GM23248 (cell line): Measurements from ENCODE around the gene SMPX. TPM values are rescaled to one million over a fixed set of nuclear protein-coding genes. Genes with fewer than 3 reads are reported as not detected.

ENCODE experiments used
- DNase-seq: peaks from one replicate; pipeline ENCODE4 v3.0.0-alpha.2; 2015
- H2AFZ ChIP-seq: fragments of 200-600 bp; sonication (generic); 2 replicates; pipeline ENCODE4 v1.6.1; 2016; ENCODE audit warnings: antibody characterized with exemption
- H3F3A ChIP-seq: fragments of 200-600 bp; sonication (generic); 2 replicates; pipeline ENCODE4 v1.6.1; 2016; ENCODE audit warnings: mild to moderate bottlenecking, antibody characterized with exemption, mixed run types; ENCODE audit not compliant: insufficient read depth
- H3K27ac ChIP-seq: fragments of 200-600 bp; sonication (generic); 2 replicates; pipeline ENCODE4 v1.5.1; 2016; ENCODE audit warnings: mild to moderate bottlenecking
- H3K27me3 ChIP-seq: fragments of 200-600 bp; sonication (generic); replicated peaks from 2 replicates; pipeline ENCODE4 v1.6.1; 2016; ENCODE audit warnings: mild to moderate bottlenecking; ENCODE audit not compliant: insufficient read depth
- H3K36me3 ChIP-seq: fragments of 200-600 bp; sonication (generic); 2 replicates; pipeline ENCODE4 v1.6.1; 2016; ENCODE audit warnings: low read depth, mild to moderate bottlenecking
- H3K4me1 ChIP-seq: fragments of 200-600 bp; sonication (generic); 2 replicates; pipeline ENCODE4 v1.6.1; 2016; ENCODE audit warnings: mild to moderate bottlenecking; ENCODE audit not compliant: insufficient read depth
- H3K4me2 ChIP-seq: fragments of 200-600 bp; sonication (generic); one replicate; pipeline ENCODE4 v1.6.1; 2016; ENCODE audit warnings: mild to moderate bottlenecking; ENCODE audit not compliant: unreplicated experiment
- H3K4me3 ChIP-seq: fragments of 200-600 bp; sonication (generic); 2 replicates; pipeline ENCODE4 v1.5.1; 2016; ENCODE audit warnings: mild to moderate bottlenecking
- H3K79me2 ChIP-seq: fragments of 200-600 bp; sonication (generic); 2 replicates; pipeline ENCODE4 v1.6.1; 2016; ENCODE audit warnings: mild to moderate bottlenecking; ENCODE audit not compliant: insufficient read depth
- H3K9ac ChIP-seq: fragments of 200-600 bp; sonication (generic); 2 replicates; pipeline ENCODE4 v1.6.1; 2016; ENCODE audit warnings: mild to moderate bottlenecking
- H3K9me2 ChIP-seq: fragments of 200-600 bp; sonication (generic); 2 replicates; pipeline ENCODE4 v1.6.1; 2016; ENCODE audit warnings: mixed run types, mild to moderate bottlenecking, moderate library complexity; ENCODE audit not compliant: insufficient read depth
- H3K9me3 ChIP-seq: fragments of 200-600 bp; sonication (generic); one replicate; pipeline ENCODE4 v1.6.1; 2017; ENCODE audit warnings: low read depth
- H4K20me1 ChIP-seq: fragments of 200-600 bp; sonication (generic); 2 replicates; pipeline ENCODE4 v1.6.0; 2016; ENCODE audit not compliant: insufficient read depth
- EZH2 ChIP-seq: fragments of 200-600 bp; sonication (generic); IDR thresholded peaks from 2 replicates; pipeline ENCODE4 v1.6.1; 2018; ENCODE audit warnings: antibody characterized with exemption, mild to moderate bottlenecking; ENCODE audit not compliant: insufficient read depth, poor library complexity, severe bottlenecking
- EZH2phosphoT487 ChIP-seq: fragments of 200-600 bp; sonication (generic); IDR thresholded peaks from 2 replicates; pipeline ENCODE4 v1.6.1; 2018; ENCODE audit warnings: antibody characterized with exemption, moderate library complexity, mild to moderate bottlenecking, low read depth; ENCODE audit not compliant: insufficient read depth
- WGBS, 2 experiments: methylation state at CpG; one replicate each; pipeline ENCODE4 v1.1.6; 2015 to 2017; ENCODE audit warnings: low lambda C conversion rate in 2 of 2, low coverage in 1 of 2; ENCODE audit errors: missing lambda C conversion rate in 2 of 2; 5-methylcytosine and 5-hydroxymethylcytosine counted together
- in situ Hi-C: fragments of 300-500 bp; cut with MboI; formaldehyde crosslinking; loops from 2 replicates; pipeline ENCODE4 v1.15.0; 2020
- polyA plus RNA-seq: library from polyadenylated mRNA; unstranded; fragments of >200 nt; fragmentation: Nextera tagmentation; extraction: Ambion mirVana; gene quantifications from 2 replicates; pipeline ENCODE4 v1.2.1, GENCODE V29; 2016
- total RNA-seq: library from RNA; depleted of rRNA; stranded (reverse); fragments of >200 nt; shearing (Covaris generic); gene quantifications from 2 replicates; pipeline ENCODE4 v1.2.3, GENCODE V29; 2014; rRNA removed

The SMPX gene
- not detected in 2 replicates for total RNA-seq
- not detected in 2 replicates for polyA plus RNA-seq

- H3K9me3 ChIP-seq = no peaks in the 10 kb centered on the region
- H3K27me3 ChIP-seq = no peaks in the 10 kb centered on the region
- no peaks in the 10 kb centered on the region for H3K4me1 ChIP-seq
- H3K4me2 ChIP-seq = no peak within 1 kb of the TSS
- 61 to 69% methylated on average over 11 to 12 of the region's 12 CpGs for WGBS, 2 experiments
- H3K9ac ChIP-seq = no peak within 1 kb of the TSS
- H3K9me2 ChIP-seq = no peaks in the 10 kb centered on the region
- H3K36me3 ChIP-seq = no peaks in the 10 kb centered on the region
- no peak for DNase-seq
- H4K20me1 ChIP-seq = no peaks in the 10 kb centered on the region
- H3K4me3 ChIP-seq = no peak within 1 kb of the TSS
- H3K79me2 ChIP-seq = no peaks in the 10 kb centered on the region
- no peaks in the 10 kb centered on the region for H3F3A ChIP-seq
- no peak within 1 kb of the TSS for H2AFZ ChIP-seq
- H3K27ac ChIP-seq = no peak within 1 kb of the TSS
- TF ChIP-seq EZH2 = no peak
- no peak for TF ChIP-seq EZH2phosphoT487
- in situ Hi-C loops = no loop called here
Measured at GRCh38 chrX:21757960-21758359, at the start of gene SMPX. Gene SMPX, minus strand, starts transcription at chrX:21758116. Its CDS starts 3,826 bp downstream, at chrX:21754290.

- Histone ChIP-seq H3K79me2 (no peaks in the 10 kb centered on the region), H3K4me1 (no peaks in the 10 kb centered on the region), H3K9me3 (no peaks in the 10 kb centered on the region), H3K9ac (no peak overlapping the region), H4K20me1 (no peaks in the 10 kb centered on the region), H3K27me3 (no peaks in the 10 kb centered on the region), H3K9me2 (no peaks in the 10 kb centered on the region), H3K4me2 (no peak overlapping the region), H3K4me3 (no peak overlapping the region), H3F3A (no peaks in the 10 kb centered on the region), H2AFZ (no peak overlapping the region), H3K27ac (no peak overlapping the region), H3K36me3 (no peaks in the 10 kb centered on the region)
- in situ Hi-C loops = no loop called here
- DNase-seq = peak; percentile 26
- TF ChIP-seq EZH2 (no peak), EZH2phosphoT487 (no peak)
Measured at GRCh38 chrX:21806691-21807090, 48.8 kb upstream of the SMPX start.

GRCh38 chrX:21802839-21803238 is 44.9 kb upstream of the SMPX start:
- H3K79me2 ChIP-seq = no peaks in the 10 kb centered on the region
- no peaks in the 10 kb centered on the region for H3K27me3 ChIP-seq
- H3K4me3 ChIP-seq = no peak overlapping the region
- H3K9me3 ChIP-seq = no peaks in the 10 kb centered on the region
- H2AFZ ChIP-seq = no peak overlapping the region
- no peak overlapping the region for H3K9ac ChIP-seq
- no peaks in the 10 kb centered on the region for H3K9me2 ChIP-seq
- no peak overlapping the region for H3K27ac ChIP-seq
- no peak overlapping the region for H3K4me2 ChIP-seq
- H4K20me1 ChIP-seq = no peaks in the 10 kb centered on the region
- in situ Hi-C loops = no loop called here
- TF ChIP-seq EZH2phosphoT487 = no peak
- TF ChIP-seq EZH2 = no peak
- no peaks in the 10 kb centered on the region for H3K4me1 ChIP-seq
- H3K36me3 ChIP-seq = no peaks in the 10 kb centered on the region
- DNase-seq = no peak
- no peaks in the 10 kb centered on the region for H3F3A ChIP-seq

GRCh38 chrX:21802054-21802670 is 44.2 kb upstream of the SMPX start:
- DNase-seq = no peak
- Histone ChIP-seq H3K9ac (no peak overlapping the region), H2AFZ (no peak overlapping the region), H3K36me3 (no peaks in the 10 kb centered on the region), H3K27me3 (no peaks in the 10 kb centered on the region), H3K79me2 (no peaks in the 10 kb centered on the region), H3K9me3 (no peaks in the 10 kb centered on the region), H3F3A (no peaks in the 10 kb centered on the region), H3K27ac (no peak overlapping the region), H3K4me3 (no peak overlapping the region), H4K20me1 (no peaks in the 10 kb centered on the region), H3K4me2 (no peak overlapping the region), H3K9me2 (no peaks in the 10 kb centered on the region), H3K4me1 (no peaks in the 10 kb centered on the region)
- no peak for TF ChIP-seq EZH2
- TF ChIP-seq EZH2phosphoT487 = no peak
- 42 to 43% methylated on average over 6 of the region's 7 CpGs for WGBS, 2 experiments
- in situ Hi-C loops = no loop called here

GRCh38 chrX:21800344-21800770 is 42.4 kb upstream of the SMPX start:
- TF ChIP-seq EZH2phosphoT487 = no peak
- TF ChIP-seq EZH2 = no peak
- in situ Hi-C loops = no loop called here
- H3K4me2 ChIP-seq = no peak overlapping the region
- H3K9ac ChIP-seq = no peak overlapping the region
- 0% methylated on average over 1 of the region's 1 CpG for WGBS, 2 experiments
- no peaks in the 10 kb centered on the region for H3F3A ChIP-seq
- H2AFZ ChIP-seq = no peak overlapping the region
- H4K20me1 ChIP-seq = no peaks in the 10 kb centered on the region
- no peak overlapping the region for H3K27ac ChIP-seq
- no peaks in the 10 kb centered on the region for H3K27me3 ChIP-seq
- peak; percentile 14 for DNase-seq
- H3K36me3 ChIP-seq = no peaks in the 10 kb centered on the region
- H3K9me2 ChIP-seq = no peaks in the 10 kb centered on the region
- no peaks in the 10 kb centered on the region for H3K79me2 ChIP-seq
- H3K9me3 ChIP-seq = no peaks in the 10 kb centered on the region
- no peak overlapping the region for H3K4me3 ChIP-seq
- no peaks in the 10 kb centered on the region for H3K4me1 ChIP-seq
